LNCAP (cell line): ENCODE results near the gene CTH.

Source experiments
- TF ChIP-seq, protein P1 (sequence below): fragments of 450-650 bp; IDR thresholded peaks from 2 replicates; pipeline ENCODE4 v1.5.1; 2017; ENCODE audit warnings: mild to moderate bottlenecking

The CTH gene

DNA sequence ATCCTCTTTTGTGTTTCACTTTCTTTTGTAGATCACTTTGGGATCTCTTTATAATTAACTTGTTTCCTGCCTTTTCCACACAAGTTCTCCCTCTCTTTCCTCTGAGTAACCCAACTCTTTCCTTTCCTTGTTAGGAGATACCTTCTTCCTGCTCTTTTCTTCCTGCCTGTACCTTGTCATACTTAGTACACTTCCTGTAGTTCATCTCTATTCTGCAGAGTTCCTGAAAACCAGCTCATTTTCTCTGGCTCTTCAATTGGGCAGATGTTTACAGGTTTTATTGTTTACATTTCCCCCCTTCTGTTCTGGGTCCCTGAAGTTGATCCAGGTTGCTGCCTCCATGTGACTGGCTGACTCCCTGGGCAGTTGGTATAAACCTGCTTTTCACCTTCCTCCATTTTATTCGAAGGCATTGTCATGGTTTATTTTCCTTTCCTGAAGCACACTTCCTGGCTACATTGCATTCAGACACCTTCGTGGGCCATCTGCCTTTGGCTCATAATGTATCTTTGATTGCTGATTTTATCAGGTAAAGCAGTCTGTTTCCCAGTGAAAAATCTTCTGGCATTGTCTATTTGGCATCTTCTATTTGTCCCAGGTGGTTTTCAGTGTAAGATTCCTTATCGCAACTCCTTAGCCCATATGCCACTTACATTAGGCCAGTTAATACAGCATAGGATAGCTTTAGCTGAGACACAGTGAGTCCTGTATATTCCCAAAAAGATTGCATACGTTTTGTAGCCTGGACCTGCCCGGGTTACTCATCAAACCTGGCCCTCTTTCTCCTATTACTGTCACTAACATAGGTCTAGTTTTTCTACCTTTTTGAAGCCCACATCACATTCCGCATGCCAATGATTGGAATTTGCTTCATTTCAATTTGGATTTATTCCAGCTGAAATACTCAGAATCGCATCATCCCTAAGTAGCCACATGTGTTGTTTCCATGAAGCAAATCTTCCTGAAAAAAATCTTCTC lies 15.4 kb downstream of the CTH start:
- TF ChIP-seq, protein P1, sequence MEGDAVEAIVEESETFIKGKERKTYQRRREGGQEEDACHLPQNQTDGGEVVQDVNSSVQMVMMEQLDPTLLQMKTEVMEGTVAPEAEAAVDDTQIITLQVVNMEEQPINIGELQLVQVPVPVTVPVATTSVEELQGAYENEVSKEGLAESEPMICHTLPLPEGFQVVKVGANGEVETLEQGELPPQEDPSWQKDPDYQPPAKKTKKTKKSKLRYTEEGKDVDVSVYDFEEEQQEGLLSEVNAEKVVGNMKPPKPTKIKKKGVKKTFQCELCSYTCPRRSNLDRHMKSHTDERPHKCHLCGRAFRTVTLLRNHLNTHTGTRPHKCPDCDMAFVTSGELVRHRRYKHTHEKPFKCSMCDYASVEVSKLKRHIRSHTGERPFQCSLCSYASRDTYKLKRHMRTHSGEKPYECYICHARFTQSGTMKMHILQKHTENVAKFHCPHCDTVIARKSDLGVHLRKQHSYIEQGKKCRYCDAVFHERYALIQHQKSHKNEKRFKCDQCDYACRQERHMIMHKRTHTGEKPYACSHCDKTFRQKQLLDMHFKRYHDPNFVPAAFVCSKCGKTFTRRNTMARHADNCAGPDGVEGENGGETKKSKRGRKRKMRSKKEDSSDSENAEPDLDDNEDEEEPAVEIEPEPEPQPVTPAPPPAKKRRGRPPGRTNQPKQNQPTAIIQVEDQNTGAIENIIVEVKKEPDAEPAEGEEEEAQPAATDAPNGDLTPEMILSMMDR = no peak

DNA sequence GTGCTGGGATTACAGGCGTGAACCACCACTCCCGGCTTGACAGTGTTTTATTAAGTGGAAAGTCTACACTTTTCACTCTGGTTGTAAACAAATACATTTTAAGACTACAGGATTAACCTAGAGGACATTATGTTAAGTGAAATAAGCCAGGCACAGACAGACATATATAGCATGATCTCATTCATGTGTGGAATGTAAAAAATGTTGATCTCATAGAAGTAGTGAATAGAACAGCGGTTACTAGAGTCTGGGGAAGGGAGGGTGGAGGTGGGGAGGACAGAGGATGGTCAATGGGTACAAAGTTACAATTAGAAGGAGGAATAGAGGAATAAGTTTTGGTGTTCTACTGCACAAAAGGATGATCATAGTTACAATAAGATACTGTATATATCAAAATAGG lies 16.9 kb downstream of the CTH start:
- TF ChIP-seq, protein P1 = no peak

- TF ChIP-seq, protein P1 = no peak
These were observed 18.2 kb downstream of the CTH start for GRCh38 chr1:70429219-70429618.

- TF ChIP-seq, protein P1 = no peak
These were observed 18.7 kb downstream of the CTH start for GRCh38 chr1:70429757-70430156.

- TF ChIP-seq, protein P1 = no peak
These were observed 20.2 kb downstream of the CTH start for GRCh38 chr1:70431317-70431716.

- TF ChIP-seq, protein P1 = no peak
These were observed 20.8 kb downstream of the CTH start for GRCh38 chr1:70431874-70432273.

DNA sequence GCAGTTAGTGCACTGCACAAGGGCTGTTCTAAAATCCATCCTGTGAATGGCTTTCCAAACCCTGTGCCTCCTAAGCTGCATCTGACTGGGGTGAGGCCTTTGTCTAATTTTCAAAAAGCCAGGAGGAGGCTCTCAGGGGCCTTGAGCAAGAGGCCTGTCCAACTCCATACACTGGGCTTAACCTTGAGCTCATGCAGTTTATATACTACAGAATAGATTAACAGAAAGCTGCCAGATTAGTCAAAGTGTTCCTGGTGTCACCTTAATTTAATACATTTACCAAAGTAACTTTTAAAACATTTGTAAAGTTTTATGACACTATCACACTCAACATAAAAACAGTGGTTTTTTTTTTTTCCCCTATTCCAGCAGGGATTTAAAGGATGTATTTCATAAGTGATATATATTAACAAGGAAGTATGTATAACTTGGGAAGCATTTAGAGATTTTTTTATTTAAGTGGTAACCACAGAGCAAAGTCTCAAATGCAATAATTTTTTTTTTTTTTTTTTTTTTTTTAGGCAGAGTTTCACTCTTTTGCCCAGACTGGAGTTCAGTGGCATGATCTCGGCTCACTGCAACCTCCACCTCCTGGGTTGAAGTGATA lies 23.3 kb downstream of the CTH start:
- TF ChIP-seq, protein P1 = no peak
